B cell (primary cell): ENCODE results near the gene OGDH.

Experiments used
- EZH2 ChIP-seq: IDR thresholded peaks from 2 replicates; pipeline ENCODE4 v1.6.1; 2012; ENCODE audit warnings: borderline replicate concordance, low read depth, mild to moderate bottlenecking, moderate library complexity, low read length; ENCODE audit not compliant: insufficient read depth, poor library complexity, severe bottlenecking
- TF ChIP-seq, protein P1 (sequence below): fragments of 200-600 bp; IDR thresholded peaks from one replicate; pipeline ENCODE4 v1.8.0; 2022; ENCODE audit warnings: antibody characterized with exemption, mild to moderate bottlenecking

- TF ChIP-seq, protein P1, sequence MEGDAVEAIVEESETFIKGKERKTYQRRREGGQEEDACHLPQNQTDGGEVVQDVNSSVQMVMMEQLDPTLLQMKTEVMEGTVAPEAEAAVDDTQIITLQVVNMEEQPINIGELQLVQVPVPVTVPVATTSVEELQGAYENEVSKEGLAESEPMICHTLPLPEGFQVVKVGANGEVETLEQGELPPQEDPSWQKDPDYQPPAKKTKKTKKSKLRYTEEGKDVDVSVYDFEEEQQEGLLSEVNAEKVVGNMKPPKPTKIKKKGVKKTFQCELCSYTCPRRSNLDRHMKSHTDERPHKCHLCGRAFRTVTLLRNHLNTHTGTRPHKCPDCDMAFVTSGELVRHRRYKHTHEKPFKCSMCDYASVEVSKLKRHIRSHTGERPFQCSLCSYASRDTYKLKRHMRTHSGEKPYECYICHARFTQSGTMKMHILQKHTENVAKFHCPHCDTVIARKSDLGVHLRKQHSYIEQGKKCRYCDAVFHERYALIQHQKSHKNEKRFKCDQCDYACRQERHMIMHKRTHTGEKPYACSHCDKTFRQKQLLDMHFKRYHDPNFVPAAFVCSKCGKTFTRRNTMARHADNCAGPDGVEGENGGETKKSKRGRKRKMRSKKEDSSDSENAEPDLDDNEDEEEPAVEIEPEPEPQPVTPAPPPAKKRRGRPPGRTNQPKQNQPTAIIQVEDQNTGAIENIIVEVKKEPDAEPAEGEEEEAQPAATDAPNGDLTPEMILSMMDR: no peak
- TF ChIP-seq EZH2: no peak
Observed at GRCh38 chr7:44695756-44696155, 89.3 kb downstream of the OGDH start.
